ENCODE results near the gene EDN2. TPM values are rescaled to one million over a fixed set of nuclear protein-coding genes. Genes with fewer than 3 reads are reported as not detected.

Gene EDN2
- total RNA-seq, 2 donors from 2014 or later = 0.78 TPM; not detected in 1

DNA sequence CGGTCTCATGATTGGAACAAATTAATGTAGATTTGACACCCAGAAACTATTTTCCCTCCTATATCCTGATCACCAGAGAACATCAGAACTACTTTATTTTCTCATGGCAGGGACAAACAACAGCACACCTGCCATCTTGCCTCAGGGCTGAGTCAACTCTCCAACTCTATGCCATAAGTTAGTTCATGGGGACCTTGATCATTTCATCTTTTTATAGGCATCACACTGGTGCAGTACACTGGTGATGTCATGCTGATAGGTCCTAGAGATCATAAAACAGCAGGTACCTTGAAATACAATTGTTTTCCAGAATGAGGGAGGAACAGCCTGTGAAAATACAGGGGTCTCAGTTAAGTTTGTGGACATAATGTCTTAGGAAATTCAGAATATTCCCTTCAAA lies 45.8 kb downstream of the EDN2 start:
- no peaks in the 10 kb centered on the region for H3K36me3 ChIP-seq
- no peaks in the 10 kb centered on the region for H3K9me3 ChIP-seq
- no peak overlapping the region for H3K27ac ChIP-seq
- no peak for DNase-seq (ENCODE audit: low spot score)
- no peaks in the 10 kb centered on the region for H3K27me3 ChIP-seq
- H3K4me1 ChIP-seq = peaks cover 0 to 22% of the 10 kb centered on the region in 2 donors
- H3K4me3 ChIP-seq = no peak overlapping the region
- TF ChIP-seq, protein P1, sequence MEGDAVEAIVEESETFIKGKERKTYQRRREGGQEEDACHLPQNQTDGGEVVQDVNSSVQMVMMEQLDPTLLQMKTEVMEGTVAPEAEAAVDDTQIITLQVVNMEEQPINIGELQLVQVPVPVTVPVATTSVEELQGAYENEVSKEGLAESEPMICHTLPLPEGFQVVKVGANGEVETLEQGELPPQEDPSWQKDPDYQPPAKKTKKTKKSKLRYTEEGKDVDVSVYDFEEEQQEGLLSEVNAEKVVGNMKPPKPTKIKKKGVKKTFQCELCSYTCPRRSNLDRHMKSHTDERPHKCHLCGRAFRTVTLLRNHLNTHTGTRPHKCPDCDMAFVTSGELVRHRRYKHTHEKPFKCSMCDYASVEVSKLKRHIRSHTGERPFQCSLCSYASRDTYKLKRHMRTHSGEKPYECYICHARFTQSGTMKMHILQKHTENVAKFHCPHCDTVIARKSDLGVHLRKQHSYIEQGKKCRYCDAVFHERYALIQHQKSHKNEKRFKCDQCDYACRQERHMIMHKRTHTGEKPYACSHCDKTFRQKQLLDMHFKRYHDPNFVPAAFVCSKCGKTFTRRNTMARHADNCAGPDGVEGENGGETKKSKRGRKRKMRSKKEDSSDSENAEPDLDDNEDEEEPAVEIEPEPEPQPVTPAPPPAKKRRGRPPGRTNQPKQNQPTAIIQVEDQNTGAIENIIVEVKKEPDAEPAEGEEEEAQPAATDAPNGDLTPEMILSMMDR (IDR thresholded peaks at IDR 0.05) = no peak

DNA sequence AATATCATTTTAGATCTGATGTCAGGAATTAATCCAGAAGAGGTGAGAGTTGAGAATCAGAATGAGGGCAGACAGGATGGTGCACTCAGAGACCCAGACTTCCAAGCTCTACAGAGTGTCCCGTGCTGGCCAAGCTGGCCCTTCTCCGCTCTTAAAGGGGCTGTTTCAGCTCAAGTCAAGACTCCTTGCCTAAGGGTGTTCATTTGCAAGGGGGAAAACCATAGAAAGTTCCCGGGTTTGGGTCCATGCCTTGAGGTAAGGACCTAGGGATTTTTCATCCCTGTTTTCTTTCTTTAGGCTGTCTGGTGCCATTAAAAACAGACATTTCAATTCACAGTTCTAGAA lies 47.5 kb downstream of the EDN2 start:
- peaks cover 5 to 36% of the 10 kb centered on the region in 2 donors for H3K4me1 ChIP-seq
- no peak overlapping the region for H3K4me3 ChIP-seq
- no peaks in the 10 kb centered on the region for H3K9me3 ChIP-seq
- H3K27ac ChIP-seq = no peak overlapping the region
- DNase-seq (ENCODE audit: low spot score) = no peak
- no peaks in the 10 kb centered on the region for H3K27me3 ChIP-seq
- TF ChIP-seq, protein P1 (IDR thresholded peaks at IDR 0.05) = no peak
- H3K36me3 ChIP-seq = no peaks in the 10 kb centered on the region

DNA sequence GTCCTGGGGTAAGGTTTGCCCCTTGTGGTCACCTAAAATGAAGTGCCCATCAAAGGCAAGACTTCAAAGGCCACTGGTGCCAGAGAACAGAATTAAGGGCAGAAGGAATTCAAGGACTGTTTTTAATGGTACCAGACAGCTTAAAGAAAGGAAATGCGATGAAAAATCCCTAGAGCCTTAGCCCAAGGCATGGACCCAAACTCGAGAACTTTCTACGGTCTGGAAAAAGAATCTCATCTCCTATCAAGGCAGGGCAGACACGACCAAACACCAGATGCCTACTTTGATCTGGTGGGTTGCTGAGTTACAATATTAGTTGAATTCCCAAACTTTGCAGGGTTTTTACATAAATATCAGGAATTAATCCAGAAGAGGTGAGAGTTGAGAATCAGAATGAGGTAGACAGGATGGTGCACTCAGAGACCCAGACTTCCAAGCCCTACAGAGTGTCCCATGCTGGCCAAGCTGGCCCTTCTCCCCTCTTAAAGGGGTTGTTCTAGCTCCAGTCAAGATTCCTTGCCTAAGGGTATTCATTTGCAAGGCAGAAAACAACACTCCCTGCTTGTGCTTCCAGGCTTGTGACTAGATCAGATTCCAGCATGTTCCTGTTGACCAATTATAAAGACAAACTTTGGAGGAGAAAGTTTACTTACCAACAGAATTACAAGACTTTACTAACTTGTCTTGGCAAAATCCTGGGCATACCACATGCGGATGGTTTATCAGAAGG lies 48.0 kb downstream of the EDN2 start:
- no peaks in the 10 kb centered on the region for H3K27me3 ChIP-seq
- no peaks in the 10 kb centered on the region for H3K36me3 ChIP-seq
- no peak overlapping the region for H3K4me3 ChIP-seq
- no peaks in the 10 kb centered on the region for H3K9me3 ChIP-seq
- TF ChIP-seq, protein P1 (IDR thresholded peaks at IDR 0.05) = no peak
- H3K4me1 ChIP-seq = peaks cover 7 to 42% of the 10 kb centered on the region in 2 donors
- no peak overlapping the region for H3K27ac ChIP-seq
- DNase-seq (ENCODE audit: low spot score) = no peak

DNA sequence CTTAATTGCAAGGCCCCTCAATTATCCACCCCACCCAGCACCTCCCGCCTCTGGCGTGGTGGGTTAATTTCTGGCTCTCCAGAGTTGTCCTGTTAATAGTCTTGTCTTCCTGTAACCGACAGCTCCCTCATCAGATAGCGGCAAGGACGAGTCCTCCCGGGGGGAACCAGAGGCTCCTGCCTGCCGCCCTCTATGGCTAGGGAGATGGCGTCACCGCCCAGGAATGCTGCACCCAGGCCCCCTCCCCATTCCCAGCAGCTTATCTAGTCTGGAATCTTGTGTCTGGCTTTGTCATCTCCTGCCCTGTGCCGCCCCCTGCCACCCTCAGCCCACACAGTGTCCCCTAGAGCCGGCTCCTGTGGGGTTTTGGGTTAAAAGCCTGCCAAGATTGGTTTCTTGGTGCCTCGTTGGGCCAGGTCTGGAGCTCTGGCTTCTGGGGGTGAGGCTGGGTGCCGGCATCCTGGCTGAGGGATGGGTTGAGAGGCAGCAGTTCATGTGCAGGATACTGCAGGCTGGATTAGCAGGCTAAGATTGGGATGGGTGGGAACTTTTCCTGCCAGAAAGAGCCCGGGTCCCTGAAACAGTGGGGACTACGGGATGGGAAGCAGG lies 48.8 kb downstream of the EDN2 start:
- no peaks in the 10 kb centered on the region for H3K27me3 ChIP-seq
- TF ChIP-seq, protein P1 (IDR thresholded peaks at IDR 0.05) = no peak
- no peak overlapping the region for H3K4me3 ChIP-seq
- no peaks in the 10 kb centered on the region for H3K9me3 ChIP-seq
- H3K36me3 ChIP-seq = no peaks in the 10 kb centered on the region
- peaks cover 7 to 47% of the 10 kb centered on the region in 2 donors for H3K4me1 ChIP-seq
- no peak for DNase-seq (ENCODE audit: low spot score)
- no peak overlapping the region for H3K27ac ChIP-seq

DNA sequence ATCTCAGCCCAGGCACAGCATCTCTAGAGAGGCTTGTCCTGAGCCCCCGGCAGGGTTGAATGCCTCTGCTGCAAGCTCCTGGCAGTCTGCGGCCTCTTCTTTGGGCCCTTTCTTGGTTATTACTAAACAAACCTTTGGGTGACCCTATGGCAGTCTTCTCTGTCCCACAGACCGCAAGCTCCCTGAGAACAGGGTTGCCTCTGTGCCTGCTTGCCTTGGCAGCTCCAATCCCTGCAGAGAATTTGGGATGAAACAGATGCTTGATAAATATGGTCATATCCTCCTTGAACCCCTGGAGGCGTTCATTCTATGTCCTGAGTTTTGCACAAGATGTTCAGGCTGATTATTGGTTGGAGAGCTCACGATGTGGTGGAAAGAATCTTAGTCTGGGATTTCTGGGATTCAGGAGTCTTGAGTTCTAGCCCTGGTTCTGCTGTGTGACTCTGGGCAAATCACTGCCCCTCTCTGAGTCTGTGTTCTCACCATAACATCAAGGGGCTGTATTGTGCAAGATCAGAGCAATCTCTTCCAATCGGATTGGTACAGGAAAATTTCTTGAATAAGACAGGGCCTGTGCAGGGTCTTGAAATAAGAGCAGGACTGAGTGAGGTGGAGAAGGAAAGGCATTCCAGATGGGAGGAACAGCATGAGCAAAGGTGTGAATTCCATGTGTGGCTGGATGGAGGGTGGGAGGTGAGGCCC lies 49.6 kb downstream of the EDN2 start:
- TF ChIP-seq, protein P1 (IDR thresholded peaks at IDR 0.05) = no peak
- Histone ChIP-seq H3K9me3 (no peaks in the 10 kb centered on the region), H3K4me3 (no peak overlapping the region), H3K27ac (no peak overlapping the region), H3K27me3 (no peaks in the 10 kb centered on the region), H3K4me1 (peaks cover 7 to 47% of the 10 kb centered on the region in 2 donors), H3K36me3 (no peaks in the 10 kb centered on the region)
- DNase-seq (ENCODE audit: low spot score) = no peak

Data from right atrium auricular region (tissue), 2 donors.